HG03135 (cell line): Measurements from ENCODE around the gene CCDC28B.
"Not testable (repeated sequence)": the region's sequence is repeated elsewhere in the genome, so short reads cannot be mapped to it uniquely, and the experiment has no call there.

Source experiments
- ATAC-seq: cut with Tn5 transposase; IDR thresholded peaks from one replicate; pipeline ENCODE4 v1.9.1; 2021; ENCODE audit warnings: mild to moderate bottlenecking, moderate library complexity; ENCODE audit not compliant: unreplicated experiment

CCDC28B gene

GRCh38 chr1:32200226-32201010, at the start of gene CCDC28B:
CCDC28B (plus strand) TSS chr1:32200595; CDS start chr1:32201936, 1,341 bp downstream.
- ATAC-seq = no peak

GRCh38 chr1:32150847-32151246, 49.5 kb upstream of the CCDC28B start:
- no peak for ATAC-seq

GRCh38 chr1:32151319-32151787, 49.0 kb upstream of the CCDC28B start:
- no peak for ATAC-seq

- ATAC-seq = no peak
These were observed 41.2 kb upstream of the CCDC28B start for GRCh38 chr1:32159189-32159588.

- ATAC-seq = no peak
These were observed 37.0 kb upstream of the CCDC28B start for GRCh38 chr1:32163405-32163804.

GRCh38 chr1:32165633-32166032, 34.8 kb upstream of the CCDC28B start:
- not testable (repeated sequence) for ATAC-seq

- no peak for ATAC-seq
These were observed 29.4 kb upstream of the CCDC28B start for GRCh38 chr1:32170991-32171390.

- ATAC-seq = no peak
These were observed 27.7 kb upstream of the CCDC28B start for GRCh38 chr1:32172621-32173245.

- no peak for ATAC-seq
These were observed 21.8 kb upstream of the CCDC28B start for GRCh38 chr1:32178380-32179192.

GRCh38 chr1:32179193-32179442, 21.3 kb upstream of the CCDC28B start:
- ATAC-seq = peak; percentile 2

- ATAC-seq = peak; percentile 72
These were observed 20.8 kb upstream of the CCDC28B start, which contains the start of gene TXLNA for GRCh38 chr1:32179443-32180185. TXLNA (plus strand) TSS chr1:32179675; CDS start chr1:32180346, 671 bp downstream.

GRCh38 chr1:32180186-32181060, 20.0 kb upstream of the CCDC28B start:
- no peak for ATAC-seq

- no peak for ATAC-seq
These were observed 19.3 kb upstream of the CCDC28B start for GRCh38 chr1:32181065-32181464.

GRCh38 chr1:32181563-32181962, 18.8 kb upstream of the CCDC28B start:
- no peak for ATAC-seq

- no peak for ATAC-seq
These were observed 18.3 kb upstream of the CCDC28B start for GRCh38 chr1:32182060-32182459.

GRCh38 chr1:32184650-32185049, 15.7 kb upstream of the CCDC28B start:
- ATAC-seq = no peak

- no peak for ATAC-seq
These were observed 14.3 kb upstream of the CCDC28B start for GRCh38 chr1:32186077-32186476.

GRCh38 chr1:32186491-32186890, 13.9 kb upstream of the CCDC28B start:
- no peak for ATAC-seq

- ATAC-seq = no peak
These were observed 12.5 kb upstream of the CCDC28B start for GRCh38 chr1:32187850-32188249.
